Measurements from ENCODE around the gene DISC1.

Gene DISC1

DNA sequence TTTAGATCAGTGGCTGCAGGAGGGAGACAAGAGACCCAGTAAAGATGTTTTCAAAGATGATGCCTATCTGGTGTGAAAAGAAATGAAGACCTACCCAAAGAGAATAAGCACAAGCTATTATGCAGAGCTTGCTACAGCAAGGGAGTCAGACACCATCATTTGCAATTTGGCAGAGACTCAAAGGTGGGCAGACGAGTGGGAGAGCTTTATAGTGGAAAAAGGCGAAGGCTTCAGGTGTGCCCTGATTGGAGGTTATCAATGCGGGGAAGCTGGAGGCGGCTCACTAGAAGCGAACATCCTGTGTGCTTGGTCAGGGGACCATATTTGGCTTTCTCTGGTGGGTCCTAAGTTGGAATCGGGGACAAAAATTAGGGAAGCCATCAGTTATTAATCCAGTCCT, 183.8 kb downstream of the DISC1 start:
- Histone ChIP-seq H3K9ac (ENCODE audit: low read length in 5 of 5) (no peak overlapping the region), H3K27me3 (ENCODE audit: control insufficient read depth in 5 of 5, insufficient read depth in 4 of 5, low read length in 5 of 5) (no peaks in the 10 kb centered on the region), H3K4me3 (ENCODE audit: low read depth in 1 of 5, low read length in 5 of 5) (no peak overlapping the region), H3K36me3 (ENCODE audit: control insufficient read depth in 5 of 5, insufficient read depth in 5 of 5, low read length in 5 of 5) (no peaks in the 10 kb centered on the region), H3K9me3 (ENCODE audit: control insufficient read depth in 5 of 5, low read length in 5 of 5) (peaks cover 0 to 4% (median 0%) of the 10 kb centered on the region in 5 donors), H3K4me1 (ENCODE audit: control insufficient read depth in 5 of 5, insufficient read depth in 5 of 5, low read length in 5 of 5) (peaks cover 0 to 22% (median 4%) of the 10 kb centered on the region in 5 donors), H3K27ac (ENCODE audit: low read depth, low read length) (no peak overlapping the region)

DNA sequence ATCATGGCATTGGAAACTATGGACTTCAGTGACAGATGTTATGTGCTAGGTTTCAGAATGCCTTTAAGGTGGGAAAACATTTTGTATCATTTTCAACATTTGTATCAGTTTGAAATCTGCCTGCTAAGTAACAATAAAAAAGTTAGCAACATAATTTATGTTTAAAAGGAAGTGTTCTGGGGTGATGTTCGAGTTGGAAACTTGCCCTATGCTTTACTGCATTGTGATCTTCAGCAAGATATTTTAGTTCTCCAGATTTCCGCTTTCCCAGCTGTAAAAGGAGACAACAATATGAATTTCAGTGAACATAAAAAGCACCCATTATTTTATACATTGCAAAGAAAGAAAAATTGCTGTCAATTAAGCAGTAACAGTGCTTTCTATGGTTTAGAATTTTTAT, 187.4 kb downstream of the DISC1 start:
- Histone ChIP-seq H3K4me1 (ENCODE audit: control insufficient read depth in 5 of 5, insufficient read depth in 5 of 5, low read length in 5 of 5) (peaks cover 0 to 17% (median 8%) of the 10 kb centered on the region in 5 donors), H3K9me3 (ENCODE audit: control insufficient read depth in 5 of 5, low read length in 5 of 5) (peaks cover 0 to 4% (median 0%) of the 10 kb centered on the region in 5 donors), H3K9ac (ENCODE audit: low read length in 5 of 5) (no peak overlapping the region), H3K36me3 (ENCODE audit: control insufficient read depth in 5 of 5, insufficient read depth in 5 of 5, low read length in 5 of 5) (peaks cover 0 to 3% (median 0%) of the 10 kb centered on the region in 5 donors), H3K27ac (ENCODE audit: low read depth, low read length) (no peak overlapping the region), H3K4me3 (ENCODE audit: low read depth in 1 of 5, low read length in 5 of 5) (no peak overlapping the region), H3K27me3 (ENCODE audit: control insufficient read depth in 5 of 5, insufficient read depth in 4 of 5, low read length in 5 of 5) (no peaks in the 10 kb centered on the region)

DNA sequence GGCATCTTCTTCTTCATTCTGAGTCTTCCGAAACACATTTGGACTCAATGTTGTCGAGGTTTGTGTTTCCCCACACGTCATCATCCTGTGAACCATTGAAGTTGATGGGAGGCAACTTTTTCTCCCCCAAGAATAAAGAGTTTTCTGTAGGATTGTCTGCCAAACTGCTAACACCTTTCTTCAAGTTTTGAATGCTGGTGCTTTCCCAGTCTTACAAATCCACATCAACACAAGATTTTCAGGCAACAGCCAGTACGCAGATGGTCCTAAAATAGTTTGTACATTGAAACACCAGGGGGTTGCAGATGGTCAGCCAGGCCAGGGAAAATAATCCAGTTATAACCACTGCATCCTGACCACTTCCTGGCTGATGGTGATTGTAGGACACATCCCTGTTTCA, 187.9 kb downstream of the DISC1 start:
- Histone ChIP-seq H3K4me3 (ENCODE audit: low read depth in 1 of 5, low read length in 5 of 5) (no peak overlapping the region), H3K27ac (ENCODE audit: low read depth, low read length) (no peak overlapping the region), H3K27me3 (ENCODE audit: control insufficient read depth in 5 of 5, insufficient read depth in 4 of 5, low read length in 5 of 5) (no peaks in the 10 kb centered on the region), H3K36me3 (ENCODE audit: control insufficient read depth in 5 of 5, insufficient read depth in 5 of 5, low read length in 5 of 5) (peaks cover 0 to 3% (median 0%) of the 10 kb centered on the region in 5 donors), H3K9ac (ENCODE audit: low read length in 5 of 5) (no peak overlapping the region), H3K9me3 (ENCODE audit: control insufficient read depth in 5 of 5, low read length in 5 of 5) (peaks cover 0 to 4% (median 0%) of the 10 kb centered on the region in 5 donors), H3K4me1 (ENCODE audit: control insufficient read depth in 5 of 5, insufficient read depth in 5 of 5, low read length in 5 of 5) (peaks cover 0 to 15% (median 8%) of the 10 kb centered on the region in 5 donors)

DNA sequence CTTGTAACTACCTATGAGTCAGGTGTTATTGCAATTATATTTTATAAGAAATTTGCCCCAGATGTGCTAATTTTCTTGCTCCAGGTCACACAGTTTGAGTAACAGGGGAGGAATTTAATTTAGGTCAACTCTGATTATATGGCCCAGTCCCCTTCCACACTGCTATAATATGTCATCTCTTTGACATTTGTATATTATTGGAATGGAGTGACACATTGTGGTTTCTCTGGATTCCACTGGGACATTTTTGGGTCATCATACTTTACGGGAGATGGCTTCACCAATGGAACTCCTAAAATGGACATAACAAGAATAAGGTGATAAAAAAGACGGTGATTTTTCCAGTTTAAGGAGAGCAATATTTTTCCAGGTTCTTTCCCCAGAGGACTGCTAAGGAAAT, 191.2 kb downstream of the DISC1 start:
- no peaks in the 10 kb centered on the region for H3K27me3 ChIP-seq (ENCODE audit: control insufficient read depth in 5 of 5, insufficient read depth in 4 of 5, low read length in 5 of 5)
- H3K27ac ChIP-seq (ENCODE audit: low read depth, low read length): no peak overlapping the region
- H3K36me3 ChIP-seq (ENCODE audit: control insufficient read depth in 5 of 5, insufficient read depth in 5 of 5, low read length in 5 of 5): peaks cover 0 to 3% (median 0%) of the 10 kb centered on the region in 5 donors
- no peak overlapping the region for H3K4me3 ChIP-seq (ENCODE audit: low read depth in 1 of 5, low read length in 5 of 5)
- H3K9ac ChIP-seq (ENCODE audit: low read length in 5 of 5): no peak overlapping the region
- peaks cover 0 to 15% (median 8%) of the 10 kb centered on the region in 5 donors for H3K4me1 ChIP-seq (ENCODE audit: control insufficient read depth in 5 of 5, insufficient read depth in 5 of 5, low read length in 5 of 5)
- peaks cover 0 to 4% (median 0%) of the 10 kb centered on the region in 5 donors for H3K9me3 ChIP-seq (ENCODE audit: control insufficient read depth in 5 of 5, low read length in 5 of 5)

DNA sequence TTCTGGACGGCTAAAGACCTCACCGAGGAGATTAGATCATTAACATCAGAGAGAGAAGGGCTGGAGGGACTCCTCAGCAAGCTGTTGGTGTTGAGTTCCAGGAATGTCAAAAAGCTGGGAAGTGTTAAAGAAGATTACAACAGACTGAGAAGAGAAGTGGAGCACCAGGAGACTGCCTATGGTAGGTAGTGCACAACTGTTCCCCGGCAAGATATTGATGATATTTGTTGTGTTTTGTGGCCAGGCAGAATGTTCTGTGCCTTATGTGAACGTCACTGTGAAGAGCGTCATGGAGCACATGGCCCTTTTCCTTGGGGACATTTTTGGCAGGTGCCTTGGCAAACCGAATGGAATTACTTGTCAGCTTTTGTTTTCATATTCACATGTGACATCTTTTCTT, 191.7 kb downstream of the DISC1 start:
- H3K36me3 ChIP-seq (ENCODE audit: control insufficient read depth in 5 of 5, insufficient read depth in 5 of 5, low read length in 5 of 5): peaks cover 0 to 3% (median 0%) of the 10 kb centered on the region in 5 donors
- H3K27me3 ChIP-seq (ENCODE audit: control insufficient read depth in 5 of 5, insufficient read depth in 4 of 5, low read length in 5 of 5): no peaks in the 10 kb centered on the region
- no peaks in the 10 kb centered on the region for H3K9me3 ChIP-seq (ENCODE audit: control insufficient read depth in 5 of 5, low read length in 5 of 5)
- no peak overlapping the region for H3K9ac ChIP-seq (ENCODE audit: low read length in 5 of 5)
- no peak overlapping the region for H3K4me3 ChIP-seq (ENCODE audit: low read depth in 1 of 5, low read length in 5 of 5)
- H3K4me1 ChIP-seq (ENCODE audit: control insufficient read depth in 5 of 5, insufficient read depth in 5 of 5, low read length in 5 of 5): peaks cover 0 to 15% (median 8%) of the 10 kb centered on the region in 5 donors
- H3K27ac ChIP-seq (ENCODE audit: low read depth, low read length): no peak overlapping the region

DNA sequence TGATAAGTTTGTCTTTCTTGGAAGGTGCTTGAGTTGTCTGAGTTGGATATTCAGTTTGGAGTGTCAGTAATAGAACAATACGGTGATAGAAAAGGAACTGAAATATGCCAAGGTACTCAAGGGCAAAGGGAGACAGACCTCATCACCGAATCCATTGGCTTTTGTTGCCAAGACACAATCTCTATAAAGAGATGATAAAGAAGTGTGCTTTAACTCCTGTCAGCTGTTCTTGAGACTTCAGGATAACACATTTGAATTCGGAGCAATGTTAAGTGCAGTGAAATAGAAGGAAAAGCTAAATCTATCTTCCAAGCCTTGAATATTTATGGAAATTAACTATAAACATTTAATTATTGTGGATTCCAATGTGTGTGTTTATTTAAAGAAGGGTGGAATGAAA, 194.7 kb downstream of the DISC1 start:
- Histone ChIP-seq H3K27me3 (ENCODE audit: control insufficient read depth in 5 of 5, insufficient read depth in 4 of 5, low read length in 5 of 5) (no peaks in the 10 kb centered on the region), H3K36me3 (ENCODE audit: control insufficient read depth in 5 of 5, insufficient read depth in 5 of 5, low read length in 5 of 5) (peaks cover 0 to 3% (median 0%) of the 10 kb centered on the region in 5 donors), H3K27ac (ENCODE audit: low read depth, low read length) (no peak overlapping the region), H3K9me3 (ENCODE audit: control insufficient read depth in 5 of 5, low read length in 5 of 5) (no peaks in the 10 kb centered on the region), H3K9ac (ENCODE audit: low read length in 5 of 5) (no peak overlapping the region), H3K4me1 (ENCODE audit: control insufficient read depth in 5 of 5, insufficient read depth in 5 of 5, low read length in 5 of 5) (peaks cover 0 to 8% (median 4%) of the 10 kb centered on the region in 5 donors), H3K4me3 (ENCODE audit: low read depth in 1 of 5, low read length in 5 of 5) (no peak overlapping the region)

DNA sequence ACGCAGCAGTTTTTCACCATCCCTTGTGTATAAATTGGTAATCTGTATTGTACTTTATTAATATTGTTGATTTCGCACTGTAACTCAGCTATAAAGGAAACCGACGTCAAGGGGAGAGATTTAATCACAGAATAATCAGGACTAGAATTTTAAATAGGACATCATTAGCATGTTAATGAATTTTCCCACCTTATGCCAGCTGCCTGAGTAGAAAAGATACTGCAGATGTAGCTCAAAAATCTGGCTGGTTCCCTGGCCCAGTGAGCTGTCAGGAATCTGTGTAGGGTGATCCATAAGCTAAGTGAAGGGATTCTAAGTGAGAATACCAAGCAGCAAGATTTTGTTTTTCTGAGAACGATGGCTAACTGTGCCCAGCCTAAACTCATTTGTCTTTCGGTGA, 195.5 kb downstream of the DISC1 start:
- no peaks in the 10 kb centered on the region for H3K9me3 ChIP-seq (ENCODE audit: control insufficient read depth in 5 of 5, low read length in 5 of 5)
- no peak overlapping the region for H3K27ac ChIP-seq (ENCODE audit: low read depth, low read length)
- H3K9ac ChIP-seq (ENCODE audit: low read length in 5 of 5): no peak overlapping the region
- peaks cover 0 to 3% (median 0%) of the 10 kb centered on the region in 5 donors for H3K36me3 ChIP-seq (ENCODE audit: control insufficient read depth in 5 of 5, insufficient read depth in 5 of 5, low read length in 5 of 5)
- no peak overlapping the region for H3K4me3 ChIP-seq (ENCODE audit: low read depth in 1 of 5, low read length in 5 of 5)
- no peaks in the 10 kb centered on the region for H3K27me3 ChIP-seq (ENCODE audit: control insufficient read depth in 5 of 5, insufficient read depth in 4 of 5, low read length in 5 of 5)
- peaks cover 0 to 8% (median 4%) of the 10 kb centered on the region in 5 donors for H3K4me1 ChIP-seq (ENCODE audit: control insufficient read depth in 5 of 5, insufficient read depth in 5 of 5, low read length in 5 of 5)

DNA sequence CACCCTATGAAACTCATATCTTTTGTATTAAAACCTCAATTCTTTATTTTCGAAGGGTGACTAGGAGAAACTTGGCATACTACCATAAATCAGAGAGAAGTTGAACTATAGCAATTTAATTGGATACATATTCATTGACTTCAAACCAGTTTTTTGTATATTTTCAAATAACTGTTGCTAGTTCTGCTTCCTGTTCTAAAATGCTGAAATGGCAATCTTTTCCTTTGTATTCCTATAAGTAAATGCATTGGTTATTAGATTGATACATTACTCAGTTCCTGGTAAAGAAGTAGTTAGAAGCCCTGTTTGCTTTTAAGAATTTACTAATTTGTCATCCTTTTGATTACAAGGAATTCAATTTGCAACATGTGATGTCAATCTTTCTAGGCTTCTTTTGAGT, 200.0 kb downstream of the DISC1 start:
- Histone ChIP-seq H3K4me1 (ENCODE audit: control insufficient read depth in 5 of 5, insufficient read depth in 5 of 5, low read length in 5 of 5) (no peaks in the 10 kb centered on the region), H3K27me3 (ENCODE audit: control insufficient read depth in 5 of 5, insufficient read depth in 4 of 5, low read length in 5 of 5) (no peaks in the 10 kb centered on the region), H3K9me3 (ENCODE audit: control insufficient read depth in 5 of 5, low read length in 5 of 5) (no peaks in the 10 kb centered on the region), H3K9ac (ENCODE audit: low read length in 5 of 5) (no peak overlapping the region), H3K27ac (ENCODE audit: low read depth, low read length) (no peak overlapping the region), H3K4me3 (ENCODE audit: low read depth in 1 of 5, low read length in 5 of 5) (no peak overlapping the region), H3K36me3 (ENCODE audit: control insufficient read depth in 5 of 5, insufficient read depth in 5 of 5, low read length in 5 of 5) (no peaks in the 10 kb centered on the region)

DNA sequence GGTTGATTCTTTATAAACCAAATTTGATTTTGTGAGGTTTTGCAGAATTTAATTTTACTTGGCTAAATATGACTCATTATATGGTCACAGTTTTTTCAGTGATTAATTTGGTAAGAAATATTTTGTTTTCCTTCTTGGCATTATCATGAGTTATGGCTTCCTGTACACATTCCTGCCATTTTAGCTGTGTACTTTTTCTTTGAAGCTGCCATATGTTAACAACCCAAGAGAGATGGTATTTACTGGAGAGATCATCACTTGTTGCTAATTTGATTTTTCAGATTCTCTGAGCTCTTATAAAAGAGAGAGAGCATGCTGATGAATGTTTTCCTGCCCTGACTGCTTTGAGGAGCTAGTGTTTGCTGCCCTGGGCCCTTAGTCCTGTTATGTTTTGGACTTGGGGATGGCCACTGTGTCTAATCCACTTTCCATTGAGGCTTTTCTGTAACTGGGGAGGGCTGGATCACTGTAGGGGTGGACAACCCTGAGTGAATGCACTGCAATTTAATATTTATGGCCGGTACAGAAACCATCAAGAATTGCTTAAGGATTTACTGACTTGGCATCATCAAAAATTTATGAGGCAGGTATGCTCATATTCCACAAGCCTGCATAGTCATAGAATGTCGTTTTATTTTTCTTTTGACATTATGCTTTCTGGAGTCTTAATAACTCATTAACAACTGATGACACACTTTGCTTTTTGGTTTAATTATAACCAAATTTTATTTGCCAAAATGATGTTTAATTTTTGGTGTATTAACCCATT, 200.9 kb downstream of the DISC1 start:
- no peaks in the 10 kb centered on the region for H3K9me3 ChIP-seq (ENCODE audit: control insufficient read depth in 5 of 5, low read length in 5 of 5)
- H3K4me3 ChIP-seq (ENCODE audit: low read depth in 1 of 5, low read length in 5 of 5): no peak overlapping the region
- no peaks in the 10 kb centered on the region for H3K36me3 ChIP-seq (ENCODE audit: control insufficient read depth in 5 of 5, insufficient read depth in 5 of 5, low read length in 5 of 5)
- H3K9ac ChIP-seq (ENCODE audit: low read length in 5 of 5): no peak overlapping the region
- H3K27me3 ChIP-seq (ENCODE audit: control insufficient read depth in 5 of 5, insufficient read depth in 4 of 5, low read length in 5 of 5): no peaks in the 10 kb centered on the region
- no peak overlapping the region for H3K27ac ChIP-seq (ENCODE audit: low read depth, low read length)
- no peaks in the 10 kb centered on the region for H3K4me1 ChIP-seq (ENCODE audit: control insufficient read depth in 5 of 5, insufficient read depth in 5 of 5, low read length in 5 of 5)

DNA sequence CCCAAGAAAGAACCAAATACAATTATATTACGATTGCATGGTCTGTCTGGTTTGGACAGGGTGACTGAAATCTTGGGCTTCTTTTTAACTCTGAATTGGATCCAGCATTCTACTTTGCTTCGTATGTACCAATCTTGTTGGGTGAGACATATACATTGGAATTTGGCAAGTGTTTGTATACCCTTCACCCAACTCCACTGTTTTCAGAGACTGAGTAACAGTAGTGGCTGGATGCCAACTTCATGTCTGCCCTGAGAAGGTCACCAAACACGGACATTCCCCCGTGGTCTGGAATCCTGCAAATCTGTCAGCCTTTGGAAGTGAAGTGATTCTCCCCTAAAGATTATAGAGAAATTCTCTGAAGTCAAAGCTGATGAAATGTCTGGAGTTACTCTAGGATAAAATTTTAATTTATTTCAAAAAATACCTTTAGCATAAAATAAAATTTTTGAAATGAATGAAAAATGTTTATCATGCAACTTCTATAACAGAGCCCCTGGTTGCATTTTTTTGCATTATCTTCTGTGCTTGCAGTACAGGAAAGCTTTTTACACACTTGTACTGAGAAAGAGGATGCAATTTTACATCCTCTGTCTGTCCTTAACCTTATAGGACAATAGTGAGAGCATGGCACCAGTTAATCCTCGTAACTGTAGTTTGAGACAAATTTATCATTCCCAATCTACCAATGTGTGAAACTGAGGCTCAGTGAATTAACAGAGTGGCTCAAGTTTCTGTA, 201.8 kb downstream of the DISC1 start:
- Histone ChIP-seq H3K27ac (ENCODE audit: low read depth, low read length) (no peak overlapping the region), H3K4me1 (ENCODE audit: control insufficient read depth in 5 of 5, insufficient read depth in 5 of 5, low read length in 5 of 5) (no peaks in the 10 kb centered on the region), H3K36me3 (ENCODE audit: control insufficient read depth in 5 of 5, insufficient read depth in 5 of 5, low read length in 5 of 5) (no peaks in the 10 kb centered on the region)

More for the DNA sequence above, 201.8 kb downstream of the DISC1 start:
- H3K9ac ChIP-seq (ENCODE audit: low read length in 5 of 5): no peak overlapping the region
- no peak overlapping the region for H3K4me3 ChIP-seq (ENCODE audit: low read depth in 1 of 5, low read length in 5 of 5)
- no peaks in the 10 kb centered on the region for H3K27me3 ChIP-seq (ENCODE audit: control insufficient read depth in 5 of 5, insufficient read depth in 4 of 5, low read length in 5 of 5)
- no peaks in the 10 kb centered on the region for H3K9me3 ChIP-seq (ENCODE audit: control insufficient read depth in 5 of 5, low read length in 5 of 5)

Measured in subcutaneous abdominal adipose tissue (tissue), 5 donors.